GM19099 (cell line): ENCODE measurements around the gene PCSK9.

Source experiments
- POLR2A ChIP-seq: IDR thresholded peaks from 3 replicates; pipeline ENCODE4 v1.6.1; 2011; ENCODE audit warnings: low read depth; ENCODE audit not compliant: insufficient read length; ENCODE audit errors: extremely low read depth

The PCSK9 gene

DNA sequence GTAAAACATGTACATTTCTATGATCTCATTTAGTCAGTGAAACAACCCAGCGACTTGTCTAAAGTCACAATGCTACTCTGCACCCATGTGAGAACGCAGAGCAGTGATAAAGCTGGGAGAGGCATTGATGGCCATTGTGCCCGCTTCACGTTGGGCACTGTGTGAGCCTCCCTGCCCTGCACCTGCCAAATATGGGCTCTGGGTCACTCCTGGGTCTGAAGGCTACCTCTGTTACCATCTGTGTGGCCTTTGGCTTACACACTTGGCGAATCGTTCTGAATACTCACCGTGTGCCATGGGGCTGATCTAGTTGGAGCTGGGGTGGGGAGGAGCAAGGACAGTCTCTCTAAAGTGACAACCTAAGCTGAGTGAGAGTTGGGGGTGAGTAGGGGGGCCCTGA lies 29.9 kb downstream of the PCSK9 start:
- no peak for TF ChIP-seq POLR2A

DNA sequence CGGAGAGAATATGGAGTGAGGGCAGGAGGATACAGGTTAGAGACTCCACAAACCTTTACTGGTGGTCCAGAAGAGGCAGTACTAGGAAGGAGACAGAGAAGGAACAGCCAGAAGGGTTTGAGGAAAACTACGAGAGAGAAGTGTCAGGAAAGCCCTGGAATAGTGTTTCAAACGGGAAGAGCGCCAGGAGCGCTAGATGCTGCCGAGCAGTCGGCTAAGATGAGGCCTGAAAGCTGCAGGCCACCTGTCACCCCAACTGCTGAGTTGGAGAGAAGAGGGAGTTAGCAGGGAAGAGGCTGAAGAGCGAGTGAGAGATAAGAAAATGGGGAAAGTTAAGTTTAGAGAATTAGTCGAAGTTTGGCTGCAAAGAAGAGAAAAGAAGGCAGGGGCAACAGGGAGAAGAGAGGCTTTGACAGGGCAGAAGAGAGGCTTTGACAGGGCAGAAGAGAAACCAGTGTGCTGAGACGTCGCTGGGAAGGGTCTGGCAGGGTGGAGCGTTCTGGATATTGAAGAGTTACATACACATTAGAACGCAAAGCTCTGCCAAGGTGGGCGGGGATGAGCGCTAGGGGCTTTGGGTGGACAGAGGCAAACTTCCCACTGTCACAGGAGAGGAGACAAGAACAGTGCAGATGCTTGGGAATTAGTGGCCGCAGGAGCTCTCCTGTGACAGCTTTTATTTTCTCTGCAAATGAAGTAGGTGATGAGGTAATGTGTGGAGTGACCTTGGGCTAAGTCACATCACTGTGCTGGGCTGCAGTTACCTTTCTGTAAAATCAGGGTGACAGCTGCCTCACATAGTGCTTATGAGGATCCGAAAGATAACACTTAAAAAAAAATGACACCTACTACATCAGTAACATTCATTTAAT lies 31.2 kb downstream of the PCSK9 start:
- TF ChIP-seq POLR2A, result no peak

DNA sequence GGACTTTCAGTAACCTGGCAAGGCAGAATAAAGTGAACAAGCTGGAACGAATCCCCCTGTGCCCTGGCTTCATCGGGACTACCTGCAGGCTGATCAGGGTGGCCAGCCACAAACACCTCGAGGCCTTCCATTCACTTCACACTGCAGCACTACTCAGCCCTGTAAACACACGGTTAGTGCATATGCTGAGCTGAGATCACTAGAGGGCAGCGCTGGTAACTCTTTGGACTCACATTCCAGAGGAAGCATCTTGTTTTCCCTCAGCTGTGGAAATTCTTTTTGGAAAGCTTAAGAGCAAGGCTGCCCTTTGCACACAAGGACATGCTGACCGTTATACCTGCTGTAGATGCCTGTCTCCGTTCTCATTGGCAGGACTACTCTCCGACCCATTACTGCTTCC lies 32.1 kb downstream of the PCSK9 start:
- TF ChIP-seq POLR2A, result no peak

DNA sequence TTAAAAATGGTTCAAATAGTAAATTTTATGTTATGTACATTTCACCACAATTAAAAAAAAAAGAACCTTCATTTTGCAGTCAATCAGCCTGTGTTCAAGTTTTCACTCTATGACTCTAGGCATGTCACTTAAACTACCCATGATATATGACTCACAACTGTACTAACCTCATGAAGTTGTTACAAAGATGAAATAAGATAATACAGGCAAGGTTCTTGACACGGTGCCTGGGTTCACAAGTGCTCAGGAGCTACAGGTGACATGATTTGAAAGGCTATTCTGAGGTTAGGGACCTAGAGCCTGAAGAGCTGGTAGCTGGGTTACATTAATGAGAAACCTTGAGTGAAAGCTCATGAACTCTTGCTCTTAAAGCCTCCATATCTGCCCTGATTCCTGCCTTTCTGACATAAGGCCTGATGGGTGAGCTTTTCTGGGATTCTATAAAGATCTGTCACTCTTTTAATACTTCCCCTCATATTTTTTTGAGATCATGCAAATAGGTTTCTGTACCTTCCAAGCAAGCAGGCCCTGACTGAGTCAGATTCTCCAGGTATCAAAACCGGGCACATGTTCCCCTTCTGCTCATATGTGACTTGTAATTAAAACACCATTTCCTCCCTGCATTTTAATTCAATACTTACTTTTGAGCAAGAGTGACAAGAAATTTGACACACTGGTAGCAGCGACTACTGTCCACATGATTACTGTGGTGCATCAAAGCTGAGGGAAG lies 34.0 kb downstream of the PCSK9 start:
- TF ChIP-seq POLR2A, result no peak

- no peak for TF ChIP-seq POLR2A
Measured at GRCh38 chr1:55074455-55074854, 35.1 kb downstream of the PCSK9 start.

GRCh38 chr1:55076356-55076755 lies 37.0 kb downstream of the PCSK9 start:
- TF ChIP-seq POLR2A, result no peak

DNA sequence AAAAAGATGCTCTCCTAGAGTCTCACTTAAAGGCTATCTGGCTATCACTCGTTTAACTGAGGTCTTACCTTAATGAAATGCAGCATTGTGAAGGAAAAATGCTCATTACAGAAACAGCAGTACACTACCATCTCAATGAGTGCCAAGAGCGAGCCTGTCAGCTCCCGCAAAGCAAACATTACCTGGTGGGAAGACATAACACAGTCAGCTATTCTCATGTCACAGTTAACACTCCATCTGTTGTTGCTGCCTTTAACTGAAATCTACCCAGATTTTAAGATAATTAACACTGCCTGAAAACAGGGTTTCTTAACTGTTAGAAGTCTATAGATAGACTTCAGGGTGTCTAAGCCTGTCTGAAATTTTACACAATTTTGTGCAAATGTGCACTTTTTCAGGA lies 39.1 kb downstream of the PCSK9 start:
- no peak for TF ChIP-seq POLR2A

- no peak for TF ChIP-seq POLR2A
Measured at GRCh38 chr1:55079651-55080050, 40.3 kb downstream of the PCSK9 start.

DNA sequence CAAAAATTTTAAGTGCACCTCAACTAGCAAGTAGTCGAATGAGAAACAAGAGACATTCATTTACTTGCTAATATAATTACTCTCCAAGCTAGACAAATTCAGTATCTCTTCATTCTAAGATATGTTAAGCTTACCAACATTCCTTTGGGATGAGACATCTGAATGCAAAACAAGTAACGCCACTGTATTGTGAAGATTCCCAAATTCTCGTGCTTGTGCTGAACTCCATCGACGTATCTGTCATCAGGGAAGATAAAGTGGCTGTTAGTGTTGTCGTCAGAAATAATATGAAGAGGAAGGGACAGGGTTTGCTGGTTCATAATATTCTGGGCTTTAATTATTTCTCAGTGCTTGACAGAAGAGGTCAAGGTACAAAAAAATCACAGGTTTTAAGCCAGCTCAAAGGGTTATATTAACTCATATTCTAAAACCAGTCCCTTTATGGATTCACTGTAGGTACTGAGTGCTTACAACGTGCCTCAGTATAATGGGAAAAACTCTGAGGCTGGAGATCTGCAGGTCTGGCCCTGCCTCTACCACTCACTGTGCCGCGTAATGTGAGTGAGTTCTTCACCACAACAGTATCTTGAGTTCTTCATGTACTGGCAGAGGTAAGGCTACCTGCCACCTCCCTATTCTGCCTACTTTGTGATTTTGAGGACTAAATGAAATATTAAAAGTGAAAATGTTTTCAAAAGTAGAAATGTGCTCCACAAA lies 42.0 kb downstream of the PCSK9 start:
- TF ChIP-seq POLR2A, result no peak

DNA sequence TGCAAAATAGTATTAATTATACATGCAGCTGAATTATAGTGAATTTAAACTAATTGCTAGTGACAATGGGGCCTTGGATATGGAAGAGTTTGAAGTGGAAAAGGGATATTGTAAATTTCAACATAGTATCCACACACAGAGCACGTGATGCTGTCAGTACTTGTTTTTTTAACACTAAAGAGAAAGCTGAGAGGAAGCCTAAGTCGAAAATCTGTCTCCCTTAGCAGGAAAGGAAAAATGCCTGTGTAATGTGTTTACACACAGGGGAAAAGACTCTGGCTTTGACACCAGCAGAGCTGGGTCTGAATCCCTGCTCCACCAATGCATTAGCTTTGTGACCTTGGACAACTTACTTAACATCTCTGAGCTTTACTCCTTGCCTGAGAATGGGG lies 42.6 kb downstream of the PCSK9 start:
- TF ChIP-seq POLR2A, result no peak

DNA sequence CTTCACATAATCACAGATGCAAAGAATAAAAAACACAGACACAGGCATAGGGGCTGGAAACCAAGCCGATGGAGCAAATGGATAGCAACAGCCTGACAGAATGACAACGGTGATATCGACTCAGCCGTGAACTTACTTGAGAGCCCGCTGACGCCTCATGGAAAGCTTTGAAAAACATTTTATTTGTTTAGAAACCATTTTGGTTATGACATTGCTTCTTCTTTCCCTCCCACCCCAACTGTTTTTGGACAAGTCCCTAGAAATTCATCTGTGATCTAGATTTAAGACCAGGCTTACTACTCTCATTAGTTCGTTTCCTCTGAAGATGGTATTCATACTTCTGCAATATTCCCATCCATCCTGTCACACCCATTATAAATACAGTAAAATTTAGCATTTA lies 44.9 kb downstream of the PCSK9 start:
- TF ChIP-seq POLR2A, result no peak

DNA sequence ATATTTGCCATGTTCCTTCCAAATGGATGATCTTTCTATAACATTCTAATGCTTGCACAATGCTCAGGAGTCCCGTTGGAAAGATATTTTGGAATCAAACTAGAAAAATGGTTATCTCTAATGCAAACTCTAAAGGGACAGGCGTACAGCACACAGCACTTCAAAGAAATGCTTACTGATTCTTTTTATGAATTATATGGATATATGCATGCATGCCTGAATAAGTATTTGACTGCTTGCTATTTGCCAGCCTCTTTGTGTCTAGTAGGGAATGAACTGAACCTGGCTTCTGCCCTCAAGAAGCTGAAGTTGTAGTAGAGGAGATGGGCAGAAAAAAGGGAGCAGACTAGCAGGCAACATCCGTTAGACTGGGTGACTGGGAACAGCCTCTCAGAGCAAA lies 48.1 kb downstream of the PCSK9 start:
- TF ChIP-seq POLR2A, result no peak

DNA sequence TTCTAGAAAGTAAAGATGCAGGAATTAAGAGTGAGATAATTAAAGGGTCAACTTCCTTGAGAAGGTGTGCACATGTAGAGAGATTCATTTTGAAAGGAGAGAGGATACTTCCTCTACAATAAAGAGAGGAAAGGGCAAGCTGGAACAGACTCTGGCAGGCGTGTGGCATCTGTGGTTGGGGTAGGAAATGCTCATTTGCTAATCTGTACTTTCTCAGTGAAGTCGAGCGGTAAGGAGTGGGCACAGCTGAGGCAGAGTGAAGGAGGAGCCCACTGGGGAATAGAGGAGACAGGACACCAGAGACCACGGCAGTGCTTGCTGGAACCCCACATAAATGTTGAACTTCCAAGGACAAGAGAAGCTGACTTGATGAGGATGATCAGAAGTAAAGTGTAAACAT lies 49.1 kb downstream of the PCSK9 start:
- TF ChIP-seq POLR2A, result no peak

DNA sequence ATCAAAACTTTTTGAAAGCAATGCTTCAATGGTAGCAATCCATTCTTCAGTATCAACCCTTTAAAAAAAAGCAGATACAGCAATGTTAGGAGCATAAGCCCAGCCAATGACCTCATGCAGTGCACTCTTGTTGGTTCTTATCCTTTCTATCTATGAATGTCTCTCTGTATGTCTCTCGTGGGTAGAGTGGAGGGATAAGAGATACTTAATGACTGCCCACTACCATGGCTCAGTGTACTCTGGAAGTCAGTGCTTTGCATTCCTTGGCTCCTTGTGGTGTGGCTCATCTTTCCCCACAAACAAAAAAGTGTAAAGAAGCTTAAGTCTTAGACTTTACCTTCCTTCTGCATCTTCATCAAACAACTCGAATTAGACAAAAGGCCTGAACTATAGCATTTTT lies 50.3 kb downstream of the PCSK9 start:
- no peak for TF ChIP-seq POLR2A

- no peak for TF ChIP-seq POLR2A
Measured at GRCh38 chr1:55092475-55092874, 53.1 kb downstream of the PCSK9 start.

- no peak for TF ChIP-seq POLR2A
Measured at GRCh38 chr1:55095095-55095494, 55.7 kb downstream of the PCSK9 start.
